ENCODE data around the gene DNAH3.
"Not testable (repeated sequence)": the region's sequence is repeated elsewhere in the genome, so short reads cannot be mapped to it uniquely, and the experiment has no call there.

Gene DNAH3

GRCh38 chr16:21167929-21168602 is 17.4 kb upstream of the DNAH3 start:
- DNase-seq: no peak

GRCh38 chr16:21167360-21167759 is 16.7 kb upstream of the DNAH3 start:
- DNase-seq: no peak

GRCh38 chr16:21166561-21166961 is 15.9 kb upstream of the DNAH3 start:
- no peak for DNase-seq

- DNase-seq: no peak
Measured at GRCh38 chr16:21164521-21165168, 14.0 kb upstream of the DNAH3 start.

GRCh38 chr16:21163576-21163975 is 12.9 kb upstream of the DNAH3 start:
- no peak for DNase-seq

- no peak for DNase-seq
Measured at GRCh38 chr16:21162661-21163151, 12.1 kb upstream of the DNAH3 start.

GRCh38 chr16:21161211-21161610 is 10.6 kb upstream of the DNAH3 start:
- DNase-seq: no peak

- no peak for DNase-seq
Measured at GRCh38 chr16:21160276-21160675, 9.6 kb upstream of the DNAH3 start.

- peak; percentile 4 for DNase-seq
Measured at GRCh38 chr16:21159281-21159951, 8.8 kb upstream of the DNAH3 start.

GRCh38 chr16:21158208-21159110 is 7.8 kb upstream of the DNAH3 start, which contains the start of gene LDAF1:
Gene LDAF1, plus strand, starts transcription at chr16:21158674. Its CDS starts 2,509 bp downstream, at chr16:21161183.
- peak; percentile 70 for DNase-seq

GRCh38 chr16:21157632-21158031 is 7.0 kb upstream of the DNAH3 start:
- DNase-seq: no peak

GRCh38 chr16:21156767-21157467 is 6.3 kb upstream of the DNAH3 start:
- DNase-seq: no peak

GRCh38 chr16:21156011-21156410 is 5.4 kb upstream of the DNAH3 start:
- DNase-seq: not testable (repeated sequence)

GRCh38 chr16:21153124-21153729 is 2.6 kb upstream of the DNAH3 start:
- DNase-seq: not testable (repeated sequence)

GRCh38 chr16:21152160-21153030 is 1.7 kb upstream of the DNAH3 start:
- not testable (repeated sequence) for DNase-seq

- DNase-seq: no peak
Measured at GRCh38 chr16:21145738-21146137, 4.9 kb downstream of the DNAH3 start.

GRCh38 chr16:21134053-21134452 is 16.6 kb downstream of the DNAH3 start:
- no peak for DNase-seq

GRCh38 chr16:21130811-21131210 is 19.8 kb downstream of the DNAH3 start:
- DNase-seq: no peak

GRCh38 chr16:21128991-21129390 is 21.7 kb downstream of the DNAH3 start:
- DNase-seq: no peak

GRCh38 chr16:21126518-21126917 is 24.1 kb downstream of the DNAH3 start:
- no peak for DNase-seq

- no peak for DNase-seq
Measured at GRCh38 chr16:21125191-21125590, 25.5 kb downstream of the DNAH3 start.

Data from activated CD4-positive, alpha-beta T cell treated with anti-CD3 and anti-CD28 coated beads, Interleukin-2, amount 50 U/mL, for 1 hour (primary cell).